ENCODE data around the gene CISD2.
"Not testable (repeated sequence)": the region's sequence is repeated elsewhere in the genome, so short reads cannot be mapped to it uniquely, and the experiment has no call there.

Gene CISD2

DNA sequence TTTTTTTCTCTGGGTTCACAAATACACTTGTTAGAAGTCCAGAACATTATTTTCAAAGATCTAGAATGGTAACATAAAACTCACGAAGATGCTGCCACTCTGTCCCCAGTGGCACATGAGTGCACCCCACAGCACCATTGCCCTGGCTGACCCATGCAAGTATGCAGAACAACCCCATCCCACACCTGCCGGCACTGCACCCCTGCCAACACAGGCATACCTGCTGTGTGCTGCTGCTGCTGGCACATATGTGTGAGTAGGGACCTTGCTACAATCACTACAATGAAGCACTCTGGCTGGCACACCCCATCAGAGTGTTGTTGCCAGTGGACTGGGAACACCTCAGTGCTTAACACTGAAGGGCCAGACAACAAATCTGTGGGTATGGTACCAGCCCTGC, 66.9 kb downstream of the CISD2 start:
- no peak for DNase-seq

DNA sequence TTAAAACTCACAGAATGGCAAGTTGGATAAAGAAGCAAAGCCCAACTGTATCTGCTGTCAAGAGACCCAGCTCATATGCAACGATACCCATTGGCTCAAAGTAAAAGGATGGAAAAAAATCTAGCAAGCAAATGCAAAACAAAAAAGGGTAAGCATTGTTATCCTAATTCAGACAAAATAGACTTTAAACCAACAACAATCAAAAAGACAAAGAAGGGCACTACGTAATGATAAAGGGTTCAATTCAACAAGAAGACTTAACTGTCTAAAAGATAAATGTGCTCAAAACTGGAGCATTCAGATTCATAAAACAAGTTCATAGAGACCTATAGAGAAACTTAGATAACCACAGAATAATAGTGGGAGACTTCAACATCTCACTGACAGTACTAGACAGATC, 69.3 kb downstream of the CISD2 start:
- not testable (repeated sequence) for DNase-seq

Data from NCI-H1930 (cell line).